Progenitor cell of endocrine pancreas (in vitro differentiated cells): ENCODE data around the gene ROBO3. TPM values are rescaled to one million over a fixed set of nuclear protein-coding genes. Genes with fewer than 3 reads are reported as not detected.

Experiments
- DNase-seq: peaks from one replicate; pipeline ENCODE4 v3.0.0; 2021; ENCODE audit warnings: low spot score; ENCODE audit not compliant: unreplicated experiment
- H3K27ac Mint-ChIP-seq: 2 replicates; pipeline ENCODE4 v1.8.0; 2021; ENCODE audit warnings: mild to moderate bottlenecking, moderate library complexity, mixed read lengths
- H3K27me3 Mint-ChIP-seq: 2 replicates; pipeline ENCODE4 v1.8.0; 2021; ENCODE audit warnings: mixed read lengths
- H3K36me3 Mint-ChIP-seq: 2 replicates; pipeline ENCODE4 v1.8.0; 2022; ENCODE audit warnings: mixed read lengths; ENCODE audit not compliant: insufficient read depth
- H3K4me1 Mint-ChIP-seq: 2 replicates; pipeline ENCODE4 v1.8.0; 2021; ENCODE audit warnings: low read depth, mixed read lengths
- H3K4me3 Mint-ChIP-seq: 2 replicates; pipeline ENCODE4 v1.8.0; 2021; ENCODE audit warnings: low read depth, mild to moderate bottlenecking, moderate library complexity, mixed read lengths
- H3K9me3 Mint-ChIP-seq: 2 replicates; pipeline ENCODE4 v1.8.0; 2021; ENCODE audit warnings: low read depth, mixed read lengths
- CTCF ChIP-seq: fragments of 200-600 bp; sonication (generic); IDR thresholded peaks from one replicate; pipeline ENCODE4 v1.5.0; 2021; ENCODE audit warnings: antibody characterized with exemption, mild to moderate bottlenecking; ENCODE audit not compliant: unreplicated experiment
- total RNA-seq: library from RNA; stranded (reverse); gene quantifications from 2 replicates; pipeline ENCODE4 v1.2.1, GENCODE V29; 2021

The ROBO3 gene
- total RNA-seq, 1 donor from 2014 or later, result 9.9 TPM

- DNase-seq, result no peak
- Mint-ChIP-seq H3K4me3 (no peak overlapping the region), H3K9me3 (no peaks in the 10 kb centered on the region), H3K27me3 (peaks cover 48% of the 10 kb centered on the region), H3K36me3 (no peaks in the 10 kb centered on the region), H3K27ac (no peak overlapping the region), H3K4me1 (peaks cover 9% of the 10 kb centered on the region)
- TF ChIP-seq CTCF, result no peak
These were observed 14.5 kb downstream of the ROBO3 start for GRCh38 chr11:124879493-124880289.

- no peak for DNase-seq
- Mint-ChIP-seq H3K4me1 (peaks cover 9% of the 10 kb centered on the region), H3K4me3 (no peak overlapping the region), H3K27me3 (peaks cover 43% of the 10 kb centered on the region), H3K9me3 (no peaks in the 10 kb centered on the region), H3K27ac (no peak overlapping the region), H3K36me3 (no peaks in the 10 kb centered on the region)
- no peak for TF ChIP-seq CTCF
These were observed 15.0 kb downstream of the ROBO3 start for GRCh38 chr11:124880290-124880611.

- Mint-ChIP-seq H3K36me3 (no peaks in the 10 kb centered on the region), H3K27ac (no peak overlapping the region), H3K27me3 (peaks cover 40% of the 10 kb centered on the region), H3K4me3 (no peak overlapping the region), H3K4me1 (peaks cover 9% of the 10 kb centered on the region), H3K9me3 (no peaks in the 10 kb centered on the region)
- no peak for DNase-seq
- TF ChIP-seq CTCF, result no peak
These were observed 15.7 kb downstream of the ROBO3 start for GRCh38 chr11:124880958-124881357.

- H3K4me1 Mint-ChIP-seq, result peaks cover 9% of the 10 kb centered on the region
- H3K4me3 Mint-ChIP-seq, result no peak overlapping the region
- no peaks in the 10 kb centered on the region for H3K9me3 Mint-ChIP-seq
- H3K27ac Mint-ChIP-seq, result peak overlapping the region; percentile 17
- no peak for TF ChIP-seq CTCF
- H3K27me3 Mint-ChIP-seq, result peaks cover 40% of the 10 kb centered on the region
- DNase-seq, result no peak
- H3K36me3 Mint-ChIP-seq, result no peaks in the 10 kb centered on the region
These were observed 17.3 kb downstream of the ROBO3 start for GRCh38 chr11:124882339-124883071.

DNA sequence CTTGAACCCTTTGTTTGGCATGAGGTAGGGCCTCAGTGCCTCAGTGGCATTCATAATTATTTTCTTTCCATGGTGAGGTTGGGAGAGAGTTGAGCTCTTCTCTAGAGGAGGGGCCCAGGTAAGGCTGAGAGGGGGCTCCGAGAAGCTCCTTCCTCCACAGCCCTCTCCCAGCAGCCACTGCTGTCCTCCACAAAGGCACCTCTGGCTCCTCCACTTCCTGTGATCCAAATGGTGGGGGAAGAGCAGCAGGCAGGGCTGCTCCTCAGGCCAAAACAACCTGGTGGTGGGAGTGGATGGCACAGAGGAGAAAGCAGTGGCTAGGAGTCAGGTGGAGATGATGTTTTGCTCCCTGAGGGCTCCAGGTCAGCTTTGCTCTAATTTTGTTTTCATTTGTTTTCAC is 19.1 kb downstream of the ROBO3 start:
- Mint-ChIP-seq H3K36me3 (no peaks in the 10 kb centered on the region), H3K9me3 (no peaks in the 10 kb centered on the region), H3K27me3 (peaks cover 39% of the 10 kb centered on the region), H3K4me1 (peaks cover 9% of the 10 kb centered on the region), H3K27ac (no peak overlapping the region), H3K4me3 (no peak overlapping the region)
- TF ChIP-seq CTCF, result no peak
- no peak for DNase-seq
